Right cardiac atrium (tissue), 5 donors: Measurements from ENCODE around the gene CD8A. TPM values are rescaled to one million over a fixed set of nuclear protein-coding genes. Genes with fewer than 3 reads are reported as not detected.

ENCODE experiments used
- ATAC-seq, 2 donors: fragments of 200-7000 bp; cut with Tn5 transposase; one replicate each; pipeline versions ENCODE4 v1.8.0 to v1.9.1; 2020; ENCODE audit warnings: moderate library complexity in 2 of 2, mild to moderate bottlenecking in 1 of 2
- DNase-seq, 3 donors: peaks; one replicate each; pipeline ENCODE4 v3.0.0-alpha.2; 2020
- H3K27ac ChIP-seq: one replicate; pipeline ENCODE4 v1.5.1; 2013; ENCODE audit warnings: mild to moderate bottlenecking, low read length, control low read depth, moderate library complexity
- H3K27me3 ChIP-seq: one replicate; pipeline ENCODE4 v1.6.1; 2013; ENCODE audit not compliant: control insufficient read depth, insufficient read depth
- H3K4me1 ChIP-seq: one replicate; pipeline ENCODE4 v1.6.1; 2013; ENCODE audit warnings: low read length; ENCODE audit not compliant: control insufficient read depth, insufficient read depth
- H3K4me3 ChIP-seq: one replicate; pipeline ENCODE4 v1.5.1; 2013; ENCODE audit warnings: low read length, control low read depth
- H3K9me3 ChIP-seq: one replicate; pipeline ENCODE4 v1.6.1; 2013; ENCODE audit warnings: low read length; ENCODE audit not compliant: control insufficient read depth
- WGBS: extraction: QIAGEN DNeasy Blood & Tissue Kit; methylation state at CpG from one replicate; pipeline ENCODE4 v1.1.7; 2013; 5-methylcytosine and 5-hydroxymethylcytosine counted together
- intact Hi-C, 4 donors: fragments of 100-400 bp; cut with DNase I; formaldehyde crosslinking; loops; one replicate each; pipeline versions ENCODE4 v1.11.0 to v1.14.0; 2022 to 2023
- polyA plus RNA-seq: library from polyadenylated mRNA; stranded (reverse); fragments of 200-250 nt; gene quantifications from one replicate; pipeline ENCODE4 v1.2.3, GENCODE V29; 2013
- total RNA-seq, 4 donors: library from RNA; stranded (reverse); fragmentation: NEBNext Ultra II Directional; extraction: Animal tissue kit (Norgen Biotek cat#: 25700); gene quantifications; one replicate each; pipeline ENCODE4 v1.2.1, GENCODE V29; 2021
- donor health status: healthy with polysubstance abuse.
- donor health status: DM: no; HTN: yes; CAD: no.
- donor health status: DM: no; HTN: no; CAD: no.
- donor health status: DM: no; HTN: yes; CAD: no; lungs with severe emphysema.
- donor health status: DM: yes; HTN: yes; CAD: no.

Gene CD8A
- total and polyA plus RNA-seq, 5 donors, result 0.71 to 2.0 (median 1.1) TPM

DNA sequence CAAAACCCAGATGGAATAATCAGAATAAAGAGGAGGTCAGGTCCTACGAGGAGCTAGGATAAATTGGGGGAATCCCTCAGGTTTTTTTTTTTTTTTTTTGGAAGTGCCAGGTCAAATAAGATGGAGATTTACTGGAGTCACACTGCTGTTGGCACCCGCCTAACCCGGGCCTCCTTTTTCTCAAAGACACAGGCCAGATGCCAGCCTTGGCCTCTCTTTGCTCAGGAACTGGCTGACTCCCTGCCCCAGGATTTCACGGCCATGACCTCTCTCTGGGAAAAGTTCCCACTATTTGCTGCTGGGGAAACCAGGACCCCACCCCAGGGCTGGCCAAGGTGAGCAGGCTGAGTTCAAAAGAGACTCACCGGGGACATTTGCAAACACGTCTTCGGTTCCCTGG, 2.5 kb downstream of the CD8A start:
- H3K27ac ChIP-seq, result peak overlapping the region; percentile 20
- WGBS, result 13% methylated on average over 7 of the region's 7 CpGs
- no peaks in the 10 kb centered on the region for H3K27me3 ChIP-seq
- intact Hi-C loops, result no loop called here
- no peak overlapping the region for H3K4me3 ChIP-seq
- peak; percentile 67 to 78 for ATAC-seq
- no peaks in the 10 kb centered on the region for H3K9me3 ChIP-seq
- DNase-seq, result peak; percentile 55 to 88 (median 81)
- no peaks in the 10 kb centered on the region for H3K4me1 ChIP-seq

DNA sequence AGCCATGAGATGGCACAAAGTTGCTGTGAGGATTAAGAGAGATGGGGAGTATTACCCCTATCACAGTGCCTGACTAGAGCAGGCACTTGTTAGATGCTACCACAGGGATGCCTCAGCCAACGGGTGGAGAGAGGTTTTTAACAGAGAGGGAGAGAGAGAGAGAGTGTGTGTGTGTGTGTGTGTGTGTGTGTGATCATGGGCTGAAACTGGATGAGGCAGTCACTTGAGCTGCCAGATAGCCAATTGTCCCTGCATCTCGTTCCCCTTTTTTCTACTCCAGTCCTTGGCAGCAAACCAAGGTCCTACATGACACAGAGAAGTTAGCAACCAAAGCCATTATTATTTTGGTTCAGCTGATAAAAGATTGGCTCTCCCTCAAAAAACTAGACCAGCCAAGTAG, 3.0 kb downstream of the CD8A start:
- 0% methylated on average over 2 of the region's 2 CpGs for WGBS
- no peaks in the 10 kb centered on the region for H3K9me3 ChIP-seq
- H3K27ac ChIP-seq, result no peak overlapping the region
- H3K27me3 ChIP-seq, result no peaks in the 10 kb centered on the region
- intact Hi-C loops, result no loop called here
- peak; percentile 71 to 76 for ATAC-seq
- no peaks in the 10 kb centered on the region for H3K4me1 ChIP-seq
- DNase-seq, result peak; percentile 41 to 75 (median 66)
- H3K4me3 ChIP-seq, result no peak overlapping the region

DNA sequence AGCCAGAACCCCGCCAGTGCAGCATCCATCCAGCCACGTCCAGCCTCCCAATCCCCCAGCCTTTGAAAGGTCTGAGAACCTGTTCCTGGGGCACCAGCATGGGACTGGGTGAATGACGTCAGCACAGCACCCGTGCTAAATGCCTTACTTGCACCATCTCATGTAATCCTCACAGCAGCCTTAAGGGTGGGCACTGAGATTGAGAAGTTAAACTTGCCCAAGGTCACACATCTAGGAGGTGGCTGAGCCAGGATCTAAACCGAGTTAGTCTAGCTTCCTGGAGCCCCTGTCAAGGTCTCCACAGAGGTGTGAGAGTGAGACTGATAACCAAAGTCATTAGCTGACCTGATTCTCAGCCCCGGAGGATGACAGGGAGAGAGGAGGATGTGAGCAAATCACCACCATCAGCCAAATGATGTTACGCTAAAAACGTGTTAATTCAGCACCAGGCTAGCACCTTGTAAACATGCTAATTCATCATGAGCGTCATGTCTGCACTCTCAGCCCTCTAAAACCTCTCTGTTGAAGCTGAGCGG, 4.6 kb downstream of the CD8A start:
- no peak overlapping the region for H3K4me3 ChIP-seq
- intact Hi-C loops, result no loop called here
- DNase-seq (no peak), ATAC-seq (no peak)
- 53% methylated on average over 10 of the region's 10 CpGs for WGBS
- no peaks in the 10 kb centered on the region for H3K9me3 ChIP-seq
- H3K27ac ChIP-seq, result no peak overlapping the region
- H3K27me3 ChIP-seq, result no peaks in the 10 kb centered on the region
- no peaks in the 10 kb centered on the region for H3K4me1 ChIP-seq

DNA sequence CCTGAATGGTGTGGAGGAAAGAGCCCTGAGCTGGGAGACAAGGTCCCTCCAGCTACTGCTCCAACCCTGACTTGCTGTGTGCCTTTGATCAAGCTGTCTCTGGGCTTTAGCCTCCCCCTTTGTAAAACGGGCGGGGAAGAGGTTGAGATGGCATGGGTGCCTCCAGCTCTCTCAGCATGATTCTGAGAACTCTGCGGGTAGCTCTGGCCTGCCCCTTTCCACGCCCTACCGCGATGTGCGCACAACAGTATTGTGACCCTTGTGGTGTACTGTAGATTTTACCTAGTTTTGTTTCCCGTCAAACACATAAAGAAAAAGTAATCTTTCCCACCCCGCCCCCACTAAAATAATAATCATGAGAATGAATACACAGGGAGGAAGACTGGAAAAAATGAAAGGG, 5.3 kb downstream of the CD8A start:
- Histone ChIP-seq H3K4me1 (no peaks in the 10 kb centered on the region), H3K27ac (no peak overlapping the region), H3K27me3 (no peaks in the 10 kb centered on the region), H3K9me3 (no peaks in the 10 kb centered on the region), H3K4me3 (no peak overlapping the region)
- 93% methylated on average over 9 of the region's 9 CpGs for WGBS
- DNase-seq (no peak), ATAC-seq (no peak)
- intact Hi-C loops, result no loop called here

DNA sequence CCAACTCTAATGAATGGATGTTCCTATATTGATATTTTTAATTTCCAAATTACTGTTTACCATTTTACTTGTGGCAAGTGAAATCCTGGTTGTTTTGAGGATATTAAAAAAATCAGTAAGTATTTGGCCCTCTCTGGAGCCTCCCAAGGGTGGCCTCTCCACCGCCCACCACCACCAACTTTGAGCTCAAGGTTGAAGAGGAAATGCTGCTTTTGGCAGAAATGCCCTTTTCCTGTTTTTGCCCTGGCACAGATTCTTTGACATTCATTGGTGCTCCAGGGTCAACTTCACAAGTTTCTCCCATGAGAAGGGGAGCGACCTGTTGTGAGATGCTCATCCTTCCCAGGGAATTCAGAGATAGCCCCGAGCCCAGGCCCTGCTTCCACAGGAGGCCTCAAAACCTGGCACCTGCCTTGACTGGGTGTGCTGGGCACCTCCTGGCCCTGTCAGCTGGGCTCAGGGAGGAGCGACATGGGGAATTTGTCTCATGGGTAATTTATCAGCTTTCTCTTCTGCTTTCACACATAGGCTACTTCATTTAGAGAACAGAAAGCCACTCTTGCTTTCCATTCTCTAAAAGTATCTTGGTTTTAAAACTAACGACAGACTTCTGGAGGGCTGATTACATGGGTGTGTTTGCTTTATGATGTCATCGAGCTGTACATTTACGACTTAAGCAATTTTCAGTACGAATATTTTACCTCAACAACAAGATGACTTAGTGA, 6.9 kb downstream of the CD8A start:
- WGBS, result 78% methylated on average over 8 of the region's 8 CpGs
- ATAC-seq (no peak), DNase-seq (no peak)
- Histone ChIP-seq H3K4me3 (no peak overlapping the region), H3K9me3 (no peaks in the 10 kb centered on the region), H3K4me1 (peaks cover 4% of the 10 kb centered on the region), H3K27ac (no peak overlapping the region), H3K27me3 (no peaks in the 10 kb centered on the region)
- intact Hi-C loops, result no loop called here

DNA sequence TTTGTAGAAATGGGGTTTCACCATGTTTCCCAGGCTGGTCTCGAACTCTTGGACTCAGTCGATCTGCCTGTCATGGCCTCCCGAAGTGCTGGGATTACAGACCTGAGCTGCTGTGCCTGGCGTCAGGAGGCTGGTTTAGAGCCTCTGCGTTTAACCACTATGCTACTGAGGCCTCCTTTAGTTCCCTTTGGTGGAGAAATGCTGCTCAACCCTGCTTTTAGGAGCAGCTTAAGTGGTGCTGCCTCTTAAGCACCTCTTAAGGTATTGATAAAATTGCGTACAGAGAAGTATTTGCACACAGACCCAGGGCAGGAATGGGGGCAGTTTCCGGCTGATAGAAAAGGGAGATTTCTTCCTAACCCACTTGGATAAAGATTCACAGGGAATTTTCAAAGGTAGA, 8.0 kb downstream of the CD8A start:
- H3K4me3 ChIP-seq, result no peak overlapping the region
- intact Hi-C loops, result no loop called here

DNA sequence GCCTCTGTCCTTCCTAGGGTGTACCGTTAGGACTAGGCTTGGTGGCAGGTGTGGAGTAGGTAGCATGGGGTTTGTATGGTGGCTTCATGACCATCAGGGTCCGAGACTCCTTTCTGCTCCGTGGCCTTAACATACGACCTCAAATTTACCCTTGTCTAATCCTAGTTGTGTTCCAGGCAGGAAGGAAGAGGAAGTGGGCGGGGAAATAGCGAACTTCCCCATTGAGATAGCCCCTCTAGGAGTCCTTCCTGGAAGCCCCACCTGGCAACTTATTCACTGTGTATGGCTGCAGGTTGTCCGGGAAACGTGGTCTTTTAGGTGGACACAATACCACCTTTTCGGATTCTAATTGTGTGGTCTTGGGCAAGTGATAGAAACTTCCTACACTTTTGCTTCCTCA, 9.3 kb downstream of the CD8A start:
- ATAC-seq (peak; percentile 12 to 56), DNase-seq (no peak)
- no peaks in the 10 kb centered on the region for H3K9me3 ChIP-seq
- H3K4me3 ChIP-seq, result no peak overlapping the region
- H3K27me3 ChIP-seq, result no peaks in the 10 kb centered on the region
- 62% methylated on average over 9 of the region's 9 CpGs for WGBS
- H3K27ac ChIP-seq, result no peak overlapping the region
- peaks cover 5% of the 10 kb centered on the region for H3K4me1 ChIP-seq
- intact Hi-C loops, result no loop called here

More for the DNA sequence above, 8.0 kb downstream of the CD8A start:
- H3K4me1 ChIP-seq, result peaks cover 5% of the 10 kb centered on the region
- no peaks in the 10 kb centered on the region for H3K27me3 ChIP-seq
- ATAC-seq (no peak), DNase-seq (no peak)
- no peaks in the 10 kb centered on the region for H3K9me3 ChIP-seq
- 80% methylated on average over 7 of the region's 7 CpGs for WGBS
- H3K27ac ChIP-seq, result no peak overlapping the region

DNA sequence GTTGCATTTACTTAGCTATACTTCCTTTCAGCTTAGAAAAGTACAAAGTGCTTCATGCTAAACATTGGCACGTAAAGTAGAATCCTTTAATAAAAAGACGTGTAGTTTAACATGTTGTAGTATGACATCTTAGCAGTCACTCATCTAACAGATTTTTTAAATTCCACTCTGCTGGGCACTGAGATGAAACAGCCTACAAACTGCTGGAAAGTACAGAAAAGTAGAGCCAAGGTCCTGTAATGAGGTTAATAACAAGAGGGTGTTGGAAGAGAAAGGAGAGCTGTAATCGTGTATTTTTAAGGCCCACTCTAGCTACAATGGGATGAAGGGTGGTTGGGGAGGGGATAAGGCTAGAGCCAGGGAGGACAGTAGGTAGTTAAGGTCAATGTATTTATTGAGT, 10.7 kb downstream of the CD8A start:
- Histone ChIP-seq H3K27me3 (no peaks in the 10 kb centered on the region), H3K4me3 (no peak overlapping the region), H3K4me1 (peaks cover 5% of the 10 kb centered on the region), H3K9me3 (no peaks in the 10 kb centered on the region), H3K27ac (no peak overlapping the region)
- 62% methylated on average over 3 of the region's 3 CpGs for WGBS
- DNase-seq (no peak), ATAC-seq (no peak)
- intact Hi-C loops, result no loop called here

GRCh38 chr2:86778957-86779356, 11.8 kb downstream of the CD8A start:
- Histone ChIP-seq H3K4me3 (no peak overlapping the region), H3K27me3 (no peaks in the 10 kb centered on the region), H3K27ac (no peak overlapping the region), H3K4me1 (peaks cover 5% of the 10 kb centered on the region), H3K9me3 (no peaks in the 10 kb centered on the region)
- intact Hi-C loops, result no loop called here
- WGBS, result 32% methylated on average over 2 of the region's 2 CpGs
- no peak for DNase-seq
- ATAC-seq, result peak; percentile 57 to 62

GRCh38 chr2:86776532-86776931, 14.2 kb downstream of the CD8A start:
- Histone ChIP-seq H3K4me3 (no peak overlapping the region), H3K9me3 (no peaks in the 10 kb centered on the region), H3K27ac (no peak overlapping the region), H3K27me3 (no peaks in the 10 kb centered on the region), H3K4me1 (peaks cover 5% of the 10 kb centered on the region)
- WGBS, result 79% methylated on average over 7 of the region's 7 CpGs
- ATAC-seq (no peak), DNase-seq (no peak)
- intact Hi-C loops, result no loop called here

DNA sequence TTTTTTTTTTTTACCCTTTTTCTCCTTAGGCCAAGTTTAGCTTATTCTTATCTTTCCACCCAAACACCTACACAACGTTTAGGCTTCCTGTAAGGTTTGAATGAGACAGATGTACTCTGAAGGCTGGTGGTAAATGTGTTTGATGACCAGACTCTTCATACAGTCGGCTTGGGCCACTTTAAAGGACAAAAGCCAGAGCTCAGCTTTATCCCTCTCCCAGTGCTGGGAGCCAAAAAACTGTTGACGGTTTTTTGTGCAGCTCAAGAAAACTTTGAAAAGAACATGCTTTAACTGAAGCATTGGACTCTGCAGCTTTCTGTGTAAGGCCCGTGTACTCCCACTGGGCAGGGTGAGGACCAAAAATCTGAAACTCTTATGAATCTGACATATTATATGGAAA, 15.4 kb downstream of the CD8A start:
- ATAC-seq (peak in 1 of 2 donors; percentile 46), DNase-seq (no peak)
- 27% methylated on average over 4 of the region's 4 CpGs for WGBS
- intact Hi-C loops, result no loop called here
- Histone ChIP-seq H3K27me3 (no peaks in the 10 kb centered on the region), H3K4me1 (peaks cover 5% of the 10 kb centered on the region), H3K4me3 (no peak overlapping the region), H3K27ac (no peak overlapping the region), H3K9me3 (no peaks in the 10 kb centered on the region)
